Measurements from ENCODE around the gene ZBTB9.

The ZBTB9 gene

GRCh38 chr6:33505548-33506370 lies 51.4 kb downstream of the ZBTB9 start:
- no peak overlapping the region for H3K4me3 Mint-ChIP-seq
- H3K9me3 Mint-ChIP-seq, result no peaks in the 10 kb centered on the region
- peaks cover 8% of the 10 kb centered on the region for H3K4me1 Mint-ChIP-seq
- peaks cover 12% of the 10 kb centered on the region for H3K27me3 Mint-ChIP-seq
- DNase-seq, result no peak
- no peak overlapping the region for H3K27ac Mint-ChIP-seq
- ATAC-seq, result no peak

All from stimulated activated naive CD8-positive, alpha-beta T cell treated with anti-CD3 and anti-CD28 coated beads, Interleukin-15, amount 100 ng/mL, for 72 hours (primary cell).